ENCODE results near the gene MAGI1. TPM values are rescaled to one million over a fixed set of nuclear protein-coding genes. Genes with fewer than 3 reads are reported as not detected.

MAGI1 gene
- total and polyA plus RNA-seq, 7 donors, result 10.2 to 54.0 (median 29.8) TPM

- intact Hi-C loops (cut with DNase I), result no loop called here
- no peak for DNase-seq
- WGBS, 2 donors, result 37 to 69% methylated on average over 2 of the region's 2 CpGs
Measured at GRCh38 chr3:65928110-65928509, 110.6 kb downstream of the MAGI1 start.

GRCh38 chr3:65927576-65927975, 111.1 kb downstream of the MAGI1 start:
- Histone ChIP-seq H3K4me1 (peaks cover 0 to 3% (median 0%) of the 10 kb centered on the region in 4 donors), H3K27ac (no peak overlapping the region), H3K36me3 (no peaks in the 10 kb centered on the region), H3K9me3 (no peaks in the 10 kb centered on the region), H3K4me3 (no peak overlapping the region), H3K27me3 (no peaks in the 10 kb centered on the region)
- WGBS, 2 donors, result 95 to 97% methylated on average over 1 of the region's 1 CpG
- intact Hi-C loops (cut with DNase I), result no loop called here
- TF ChIP-seq POLR2AphosphoS5 (IDR thresholded peaks at IDR 0.05) (no peak), EP300 (IDR thresholded peaks at IDR 0.05) (no peak), CTCF (IDR thresholded peaks at IDR 0.05) (no peak), POLR2A (IDR thresholded peaks at IDR 0.05) (no peak)
- no peak for DNase-seq

More at GRCh38 chr3:65928110-65928509, 110.6 kb downstream of the MAGI1 start:
- H3K36me3 ChIP-seq, result no peaks in the 10 kb centered on the region
- no peaks in the 10 kb centered on the region for H3K4me1 ChIP-seq
- H3K27ac ChIP-seq, result no peak overlapping the region
- no peak overlapping the region for H3K4me3 ChIP-seq
- TF ChIP-seq EP300 (IDR thresholded peaks at IDR 0.05) (no peak), CTCF (IDR thresholded peaks at IDR 0.05) (no peak), POLR2AphosphoS5 (IDR thresholded peaks at IDR 0.05) (no peak), POLR2A (IDR thresholded peaks at IDR 0.05) (no peak)
- no peaks in the 10 kb centered on the region for H3K9me3 ChIP-seq
- no peaks in the 10 kb centered on the region for H3K27me3 ChIP-seq

- intact Hi-C loops (cut with DNase I), result no loop called here
- Histone ChIP-seq H3K27me3 (no peaks in the 10 kb centered on the region), H3K27ac (no peak overlapping the region), H3K4me3 (no peak overlapping the region), H3K36me3 (no peaks in the 10 kb centered on the region), H3K4me1 (peaks cover 0 to 9% (median 0%) of the 10 kb centered on the region in 4 donors), H3K9me3 (no peaks in the 10 kb centered on the region)
- TF ChIP-seq POLR2AphosphoS5 (IDR thresholded peaks at IDR 0.05), result no peak
- DNase-seq, result no peak
- 66 to 83% methylated on average over 3 of the region's 3 CpGs for WGBS, 2 donors
Measured at GRCh38 chr3:65925254-65925954, 113.3 kb downstream of the MAGI1 start.

GRCh38 chr3:65924762-65925161, 114.0 kb downstream of the MAGI1 start:
- intact Hi-C loops (cut with DNase I), result no loop called here
- H3K4me1 ChIP-seq, result peaks cover 0 to 9% (median 0%) of the 10 kb centered on the region in 4 donors
- no peaks in the 10 kb centered on the region for H3K9me3 ChIP-seq
- no peak for DNase-seq
- H3K36me3 ChIP-seq, result no peaks in the 10 kb centered on the region
- H3K4me3 ChIP-seq, result no peak overlapping the region
- WGBS, 2 donors, result 74 to 79% methylated on average over 4 of the region's 4 CpGs
- TF ChIP-seq EP300 (IDR thresholded peaks at IDR 0.05), result no peak
- no peaks in the 10 kb centered on the region for H3K27me3 ChIP-seq
- no peak overlapping the region for H3K27ac ChIP-seq

- no peak for DNase-seq
- no peak overlapping the region for H3K27ac ChIP-seq
- TF ChIP-seq EP300 (IDR thresholded peaks at IDR 0.05) (no peak), CTCF (IDR thresholded peaks at IDR 0.05) (no peak), POLR2A (IDR thresholded peaks at IDR 0.05) (no peak), POLR2AphosphoS5 (IDR thresholded peaks at IDR 0.05) (no peak)
- intact Hi-C loops (cut with DNase I), result no loop called here
- 92 to 96% methylated on average over 2 of the region's 2 CpGs for WGBS, 2 donors
- no peaks in the 10 kb centered on the region for H3K36me3 ChIP-seq
- H3K4me1 ChIP-seq, result peaks cover 0 to 9% (median 0%) of the 10 kb centered on the region in 4 donors
- H3K4me3 ChIP-seq, result no peak overlapping the region
- H3K27me3 ChIP-seq, result no peaks in the 10 kb centered on the region
- no peaks in the 10 kb centered on the region for H3K9me3 ChIP-seq
Measured at GRCh38 chr3:65922441-65922840, 116.3 kb downstream of the MAGI1 start.

- H3K36me3 ChIP-seq, result no peaks in the 10 kb centered on the region
- no peaks in the 10 kb centered on the region for H3K27me3 ChIP-seq
- TF ChIP-seq POLR2AphosphoS5 (IDR thresholded peaks at IDR 0.05) (no peak), POLR2A (IDR thresholded peaks at IDR 0.05) (no peak), EP300 (IDR thresholded peaks at IDR 0.05) (no peak), CTCF (IDR thresholded peaks at IDR 0.05) (no peak)
- H3K4me3 ChIP-seq, result no peak overlapping the region
- no peak for DNase-seq
- H3K4me1 ChIP-seq, result peaks cover 0 to 9% (median 0%) of the 10 kb centered on the region in 4 donors
- H3K27ac ChIP-seq, result no peak overlapping the region
- no peaks in the 10 kb centered on the region for H3K9me3 ChIP-seq
- 82 to 90% methylated on average over 2 of the region's 2 CpGs for WGBS, 2 donors
- intact Hi-C loops (cut with DNase I), result no loop called here
Measured at GRCh38 chr3:65919826-65920225, 118.9 kb downstream of the MAGI1 start.
